IgD-negative memory B cell (primary cell): ENCODE data around the gene FBXO34. TPM values are rescaled to one million over a fixed set of nuclear protein-coding genes. Genes with fewer than 3 reads are reported as not detected.

Experiments used
- H3K27ac Mint-ChIP-seq, 3 donors: one replicate each; pipeline ENCODE4 v1.8.0; 2020 to 2022; ENCODE audit warnings: mild to moderate bottlenecking in 3 of 3, mixed read lengths in 3 of 3, moderate library complexity in 1 of 3
- H3K27me3 Mint-ChIP-seq: one replicate; pipeline ENCODE4 v1.8.0; 2021; ENCODE audit warnings: mixed read lengths
- H3K36me3 Mint-ChIP-seq: one replicate; pipeline ENCODE4 v1.8.0; 2020; ENCODE audit warnings: mild to moderate bottlenecking, mixed read lengths
- H3K4me1 Mint-ChIP-seq, 3 donors: one replicate each; pipeline ENCODE4 v1.8.0; 2020 to 2022; ENCODE audit warnings: mixed read lengths in 3 of 3, mild to moderate bottlenecking in 1 of 3
- H3K4me3 Mint-ChIP-seq, 4 donors: one replicate each; pipeline ENCODE4 v1.8.0; 2020 to 2022; ENCODE audit warnings: mild to moderate bottlenecking in 4 of 4, mixed read lengths in 4 of 4, moderate library complexity in 3 of 4
- H3K9me3 Mint-ChIP-seq, 3 donors: one replicate each; pipeline ENCODE4 v1.8.0; 2020 to 2021; ENCODE audit warnings: mixed read lengths in 3 of 3, mild to moderate bottlenecking in 1 of 3
- polyA plus RNA-seq: library from polyadenylated mRNA; unstranded; fragments of 300-500 nt; fragmentation: Illumina TruSeq; gene quantifications from one replicate; pipeline ENCODE4 v1.2.3, GENCODE V29; 2021

The FBXO34 gene
- polyA plus RNA-seq, 1 donor from 2014 or later: 23.7 TPM

- Mint-ChIP-seq H3K36me3 (peaks cover 12% of the 10 kb centered on the region), H3K9me3 (no peaks in the 10 kb centered on the region), H3K27me3 (no peaks in the 10 kb centered on the region), H3K4me1 (peaks cover 0 to 3% (median 0%) of the 10 kb centered on the region in 3 donors), H3K27ac (peak overlapping the region in 1 of 3 donors; percentile 2), H3K4me3 (no peak overlapping the region)
Measured at GRCh38 chr14:55386037-55386808, 115.0 kb downstream of the FBXO34 start.

- Mint-ChIP-seq H3K4me3 (no peak overlapping the region), H3K27ac (peak overlapping the region in 2 of 3 donors; percentile 25), H3K9me3 (no peaks in the 10 kb centered on the region), H3K27me3 (no peaks in the 10 kb centered on the region), H3K36me3 (peaks cover 12% of the 10 kb centered on the region), H3K4me1 (peaks cover 0 to 3% (median 0%) of the 10 kb centered on the region in 3 donors)
Measured at GRCh38 chr14:55387121-55387520, 115.9 kb downstream of the FBXO34 start.

- H3K36me3 Mint-ChIP-seq: peaks cover 15% of the 10 kb centered on the region
- peaks cover 0 to 3% (median 3%) of the 10 kb centered on the region in 3 donors for H3K4me1 Mint-ChIP-seq
- no peaks in the 10 kb centered on the region for H3K9me3 Mint-ChIP-seq
- no peaks in the 10 kb centered on the region for H3K27me3 Mint-ChIP-seq
- H3K27ac Mint-ChIP-seq: no peak overlapping the region
- H3K4me3 Mint-ChIP-seq: no peak overlapping the region
Measured at GRCh38 chr14:55388160-55388559, 116.9 kb downstream of the FBXO34 start.

GRCh38 chr14:55389330-55389729 is 118.1 kb downstream of the FBXO34 start:
- no peaks in the 10 kb centered on the region for H3K27me3 Mint-ChIP-seq
- no peak overlapping the region for H3K4me3 Mint-ChIP-seq
- H3K36me3 Mint-ChIP-seq: peaks cover 11% of the 10 kb centered on the region
- H3K4me1 Mint-ChIP-seq: peaks cover 0 to 3% (median 3%) of the 10 kb centered on the region in 3 donors
- H3K9me3 Mint-ChIP-seq: no peaks in the 10 kb centered on the region
- no peak overlapping the region for H3K27ac Mint-ChIP-seq

GRCh38 chr14:55398679-55399078 is 127.5 kb downstream of the FBXO34 start:
- Mint-ChIP-seq H3K27me3 (no peaks in the 10 kb centered on the region), H3K4me3 (no peak overlapping the region), H3K9me3 (no peaks in the 10 kb centered on the region), H3K36me3 (peaks cover 9% of the 10 kb centered on the region), H3K4me1 (peaks cover 5 to 9% (median 7%) of the 10 kb centered on the region in 3 donors), H3K27ac (no peak overlapping the region)

GRCh38 chr14:55399183-55399582 is 128.0 kb downstream of the FBXO34 start:
- peaks cover 8 to 12% (median 9%) of the 10 kb centered on the region in 3 donors for H3K4me1 Mint-ChIP-seq
- no peaks in the 10 kb centered on the region for H3K9me3 Mint-ChIP-seq
- H3K36me3 Mint-ChIP-seq: peaks cover 9% of the 10 kb centered on the region
- H3K4me3 Mint-ChIP-seq: no peak overlapping the region
- H3K27me3 Mint-ChIP-seq: no peaks in the 10 kb centered on the region
- H3K27ac Mint-ChIP-seq: no peak overlapping the region

GRCh38 chr14:55399852-55400251 is 128.6 kb downstream of the FBXO34 start:
- H3K4me3 Mint-ChIP-seq: no peak overlapping the region
- no peaks in the 10 kb centered on the region for H3K9me3 Mint-ChIP-seq
- peaks cover 6% of the 10 kb centered on the region for H3K36me3 Mint-ChIP-seq
- H3K27ac Mint-ChIP-seq: no peak overlapping the region
- no peaks in the 10 kb centered on the region for H3K27me3 Mint-ChIP-seq
- H3K4me1 Mint-ChIP-seq: peaks cover 9 to 18% (median 14%) of the 10 kb centered on the region in 3 donors

- H3K27ac Mint-ChIP-seq: no peak overlapping the region
- peaks cover 13 to 31% (median 16%) of the 10 kb centered on the region in 3 donors for H3K4me1 Mint-ChIP-seq
- no peaks in the 10 kb centered on the region for H3K9me3 Mint-ChIP-seq
- no peak overlapping the region for H3K4me3 Mint-ChIP-seq
- no peaks in the 10 kb centered on the region for H3K27me3 Mint-ChIP-seq
- H3K36me3 Mint-ChIP-seq: no peaks in the 10 kb centered on the region
Measured at GRCh38 chr14:55401751-55402150, 130.5 kb downstream of the FBXO34 start.

Other genes starting within 250 kb of the FBXO34 start
- gene WDHD1, start 244.3 kb upstream of the FBXO34 start, polyA plus RNA-seq: 3.9 TPM
- 2.2 TPM for gene SOCS4, start 244.2 kb upstream of the FBXO34 start, polyA plus RNA-seq
- 119 TPM for gene MAPK1IP1L, start 219.8 kb upstream of the FBXO34 start, polyA plus RNA-seq
- gene LGALS3, start 142.2 kb upstream of the FBXO34 start, polyA plus RNA-seq: 7.6 TPM
- gene DLGAP5, start 79.8 kb upstream of the FBXO34 start, polyA plus RNA-seq: not detected
- gene ATG14, start 140.4 kb downstream of the FBXO34 start, polyA plus RNA-seq: 4.8 TPM
- gene TBPL2, start 169.2 kb downstream of the FBXO34 start, polyA plus RNA-seq: not detected